Esophagus squamous epithelium (tissue), 4 donors: Measurements from ENCODE around the gene BMP7.

ENCODE experiments used
- POLR2A ChIP-seq, 4 donors: fragments of 450-650 bp; IDR thresholded peaks; one replicate each; pipeline ENCODE4 v1.6.1; 2017; ENCODE audit warnings: antibody characterized with exemption in 4 of 4, mild to moderate bottlenecking in 4 of 4, moderate library complexity in 3 of 4
- TF ChIP-seq, protein P1 (sequence below), 6 experiments: fragments of 450-650 bp in 4 of 6; fragments of 200-600 bp in 2 of 6; sonication (generic) in 2 of 6; IDR thresholded peaks; one replicate each; pipeline ENCODE4 v1.5.1; 2016 to 2019; ENCODE audit warnings: antibody characterized with exemption in 6 of 6, mild to moderate bottlenecking in 4 of 6, moderate library complexity in 4 of 6

DNA sequence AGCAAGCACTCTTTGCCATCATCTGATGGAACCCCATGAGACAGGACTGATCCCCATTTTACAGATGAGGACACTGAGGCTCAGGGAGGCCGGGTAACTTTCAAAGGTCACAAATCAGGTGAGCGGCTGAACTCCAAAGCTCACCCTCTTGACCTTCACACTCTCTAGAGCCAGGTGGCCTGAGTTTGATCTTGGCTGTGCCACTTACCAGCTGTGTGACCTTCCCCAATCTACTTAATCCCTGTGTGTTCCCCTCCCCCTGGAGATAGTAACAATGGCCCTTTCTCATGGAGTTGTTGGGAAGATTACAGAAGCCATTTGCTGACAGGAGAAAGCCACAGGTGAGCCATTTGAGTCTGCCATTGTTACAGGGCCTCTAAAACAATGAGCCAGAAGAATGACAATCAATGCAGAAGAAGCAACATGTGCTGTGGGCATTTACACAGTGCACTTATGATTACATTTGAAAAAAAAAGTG is 34.5 kb downstream of the BMP7 start:
- TF ChIP-seq, protein P1, sequence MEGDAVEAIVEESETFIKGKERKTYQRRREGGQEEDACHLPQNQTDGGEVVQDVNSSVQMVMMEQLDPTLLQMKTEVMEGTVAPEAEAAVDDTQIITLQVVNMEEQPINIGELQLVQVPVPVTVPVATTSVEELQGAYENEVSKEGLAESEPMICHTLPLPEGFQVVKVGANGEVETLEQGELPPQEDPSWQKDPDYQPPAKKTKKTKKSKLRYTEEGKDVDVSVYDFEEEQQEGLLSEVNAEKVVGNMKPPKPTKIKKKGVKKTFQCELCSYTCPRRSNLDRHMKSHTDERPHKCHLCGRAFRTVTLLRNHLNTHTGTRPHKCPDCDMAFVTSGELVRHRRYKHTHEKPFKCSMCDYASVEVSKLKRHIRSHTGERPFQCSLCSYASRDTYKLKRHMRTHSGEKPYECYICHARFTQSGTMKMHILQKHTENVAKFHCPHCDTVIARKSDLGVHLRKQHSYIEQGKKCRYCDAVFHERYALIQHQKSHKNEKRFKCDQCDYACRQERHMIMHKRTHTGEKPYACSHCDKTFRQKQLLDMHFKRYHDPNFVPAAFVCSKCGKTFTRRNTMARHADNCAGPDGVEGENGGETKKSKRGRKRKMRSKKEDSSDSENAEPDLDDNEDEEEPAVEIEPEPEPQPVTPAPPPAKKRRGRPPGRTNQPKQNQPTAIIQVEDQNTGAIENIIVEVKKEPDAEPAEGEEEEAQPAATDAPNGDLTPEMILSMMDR (IDR thresholded peaks at IDR 0.05) = no peak
- TF ChIP-seq POLR2A (IDR thresholded peaks at IDR 0.05) = no peak
